Bronchial epithelial cell (primary cell): Measurements from ENCODE around the gene ZC2HC1C. TPM values are rescaled to one million over a fixed set of nuclear protein-coding genes. Genes with fewer than 3 reads are reported as not detected.

Source experiments
- DNase-seq: peaks from one replicate; pipeline ENCODE4 v3.0.0-alpha.2; 2010; ENCODE audit warnings: low read depth
- FAIRE-seq: peaks from 2 replicates; lab custom pipeline; 2011; peaks lifted over from hg19 to GRCh38; lab: Jason Lieb, UNC
- H3K27me3 ChIP-seq: 2 replicates; pipeline ENCODE4 v1.5.1; 2011; ENCODE audit warnings: low read length; ENCODE audit not compliant: control insufficient read depth, insufficient read depth
- H3K36me3 ChIP-seq: 2 replicates; pipeline ENCODE4 v1.5.1; 2011; ENCODE audit warnings: low read length; ENCODE audit not compliant: control insufficient read depth, insufficient read depth
- H3K4me3 ChIP-seq: 2 replicates; pipeline ENCODE4 v1.5.1; 2011; ENCODE audit warnings: mild to moderate bottlenecking, low read depth, low read length, control low read depth
- CTCF ChIP-seq: IDR thresholded peaks from 2 replicates; pipeline ENCODE4 v1.5.1; 2011; ENCODE audit warnings: mild to moderate bottlenecking, moderate library complexity, low read length, control low read depth, inconsistent platforms; ENCODE audit not compliant: insufficient read depth, severe bottlenecking
- total RNA-seq: library from RNA; depleted of rRNA; stranded (reverse); fragments of >200 nt; gene quantifications from 2 replicates; pipeline ENCODE4 v1.2.1, GENCODE V29; 2014

Gene ZC2HC1C
- total RNA-seq, 1 donor from 2014 or later, result 0.53 TPM

GRCh38 chr14:75088566-75089373 lies 19.3 kb downstream of the ZC2HC1C start:
- FAIRE-seq, result no peak
- peaks cover 10% of the 10 kb centered on the region for H3K36me3 ChIP-seq
- DNase-seq, result peak; percentile 60

DNA sequence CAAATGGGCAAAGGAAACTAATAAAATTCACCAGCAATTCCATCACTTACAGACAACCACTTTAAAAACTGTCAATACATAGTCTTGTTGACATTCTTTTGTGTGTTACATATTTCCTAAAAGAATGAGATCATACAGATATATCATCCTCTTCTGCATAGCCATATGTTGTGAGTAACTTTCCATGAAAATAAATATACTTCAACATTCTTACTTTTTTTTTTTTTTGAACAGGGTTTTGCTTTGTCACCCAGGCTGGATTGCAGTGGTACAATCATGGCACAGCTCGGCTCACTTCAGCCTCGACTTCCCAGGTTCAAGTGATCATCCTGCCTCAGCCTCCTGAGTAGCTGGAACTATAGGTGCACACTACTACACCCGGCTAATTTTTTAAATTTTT lies 20.9 kb downstream of the ZC2HC1C start:
- no peak for FAIRE-seq
- Histone ChIP-seq H3K4me3 (no peak overlapping the region), H3K27me3 (no peaks in the 10 kb centered on the region), H3K36me3 (peaks cover 13% of the 10 kb centered on the region)
- TF ChIP-seq CTCF, result no peak
- DNase-seq, result peak; percentile 17

More at GRCh38 chr14:75088566-75089373, 19.3 kb downstream of the ZC2HC1C start:
- TF ChIP-seq CTCF, result peak; percentile 68
- no peaks in the 10 kb centered on the region for H3K27me3 ChIP-seq
- no peak overlapping the region for H3K4me3 ChIP-seq

DNA sequence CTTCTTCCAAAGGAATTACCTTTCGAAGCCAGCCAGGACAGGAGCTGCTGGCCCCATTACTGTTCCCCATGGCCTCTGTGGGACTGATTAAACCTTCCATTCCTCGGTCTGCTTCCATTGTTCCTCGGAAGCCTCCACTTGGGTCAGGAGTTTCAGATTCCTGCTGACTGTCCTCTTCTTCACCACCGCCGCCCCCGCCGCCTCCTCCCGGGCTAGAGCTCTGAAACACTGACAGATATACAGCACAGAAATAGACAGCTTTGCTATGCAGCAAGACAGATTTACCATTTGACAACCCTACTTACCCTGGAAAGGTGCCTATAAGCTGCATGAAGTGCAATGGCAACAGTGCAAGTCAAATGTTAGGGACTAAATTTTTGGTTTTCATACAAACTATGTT lies 21.8 kb downstream of the ZC2HC1C start:
- Histone ChIP-seq H3K4me3 (no peak overlapping the region), H3K27me3 (no peaks in the 10 kb centered on the region), H3K36me3 (peaks cover 15% of the 10 kb centered on the region)
- DNase-seq (no peak), FAIRE-seq (no peak)
- TF ChIP-seq CTCF, result no peak

DNA sequence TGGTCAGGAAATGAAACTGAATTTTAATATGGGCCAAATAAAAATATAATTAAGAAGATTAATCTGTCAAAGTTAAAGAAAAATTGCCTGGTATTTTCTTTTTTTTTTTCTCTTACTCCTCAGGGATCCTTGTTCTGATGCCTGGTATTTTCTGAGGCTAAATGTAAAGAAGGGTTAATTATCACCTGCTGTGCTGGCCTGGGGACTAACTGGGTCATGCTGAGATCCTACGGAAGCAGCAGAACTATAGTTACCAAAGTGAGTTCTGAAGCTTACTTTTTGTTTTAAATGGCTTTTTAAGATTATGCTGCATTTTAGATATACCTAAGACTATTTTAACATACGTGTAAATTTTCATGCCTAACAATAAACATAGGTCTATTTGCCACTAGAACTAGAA lies 23.3 kb downstream of the ZC2HC1C start:
- H3K4me3 ChIP-seq, result no peak overlapping the region
- DNase-seq (no peak), FAIRE-seq (no peak)
- H3K27me3 ChIP-seq, result no peaks in the 10 kb centered on the region
- TF ChIP-seq CTCF, result no peak
- H3K36me3 ChIP-seq, result peaks cover 11% of the 10 kb centered on the region

- DNase-seq, result no peak
- Histone ChIP-seq H3K27me3 (no peaks in the 10 kb centered on the region), H3K4me3 (no peak overlapping the region), H3K36me3 (peaks cover 11% of the 10 kb centered on the region)
- TF ChIP-seq CTCF, result no peak
- FAIRE-seq, result no peak
Observed at GRCh38 chr14:75094896-75095295, 25.5 kb downstream of the ZC2HC1C start.

GRCh38 chr14:75095690-75096089 lies 26.2 kb downstream of the ZC2HC1C start:
- DNase-seq, result no peak
- no peak for TF ChIP-seq CTCF
- H3K36me3 ChIP-seq, result peaks cover 12% of the 10 kb centered on the region
- FAIRE-seq, result no peak
- H3K27me3 ChIP-seq, result no peaks in the 10 kb centered on the region
- H3K4me3 ChIP-seq, result no peak overlapping the region
